ENCODE measurements around the gene GCNA.

DNA sequence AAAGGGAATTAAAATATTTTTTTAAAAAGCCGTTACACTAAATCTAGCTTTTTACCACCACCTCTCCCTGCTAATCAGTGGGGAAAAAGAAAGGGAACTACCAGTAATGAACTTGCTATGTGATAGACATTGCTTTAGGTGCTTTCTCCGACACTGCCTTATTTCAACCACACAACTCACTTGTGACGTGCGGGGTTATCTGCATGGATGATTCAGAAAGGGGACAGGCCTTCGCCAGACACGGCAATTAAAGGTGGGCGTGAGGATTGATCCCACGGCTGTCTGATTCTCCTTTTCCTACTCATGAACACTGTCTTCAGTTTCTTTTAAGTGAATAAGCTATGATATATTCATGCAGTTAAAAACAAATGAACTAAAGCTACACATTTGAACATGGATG lies 41.0 kb downstream of the GCNA start:
- no peak for TF ChIP-seq EZH2 (IDR thresholded peaks at IDR 0.05; ENCODE audit: low read length, missing control alignments)
- TF ChIP-seq, protein P1, sequence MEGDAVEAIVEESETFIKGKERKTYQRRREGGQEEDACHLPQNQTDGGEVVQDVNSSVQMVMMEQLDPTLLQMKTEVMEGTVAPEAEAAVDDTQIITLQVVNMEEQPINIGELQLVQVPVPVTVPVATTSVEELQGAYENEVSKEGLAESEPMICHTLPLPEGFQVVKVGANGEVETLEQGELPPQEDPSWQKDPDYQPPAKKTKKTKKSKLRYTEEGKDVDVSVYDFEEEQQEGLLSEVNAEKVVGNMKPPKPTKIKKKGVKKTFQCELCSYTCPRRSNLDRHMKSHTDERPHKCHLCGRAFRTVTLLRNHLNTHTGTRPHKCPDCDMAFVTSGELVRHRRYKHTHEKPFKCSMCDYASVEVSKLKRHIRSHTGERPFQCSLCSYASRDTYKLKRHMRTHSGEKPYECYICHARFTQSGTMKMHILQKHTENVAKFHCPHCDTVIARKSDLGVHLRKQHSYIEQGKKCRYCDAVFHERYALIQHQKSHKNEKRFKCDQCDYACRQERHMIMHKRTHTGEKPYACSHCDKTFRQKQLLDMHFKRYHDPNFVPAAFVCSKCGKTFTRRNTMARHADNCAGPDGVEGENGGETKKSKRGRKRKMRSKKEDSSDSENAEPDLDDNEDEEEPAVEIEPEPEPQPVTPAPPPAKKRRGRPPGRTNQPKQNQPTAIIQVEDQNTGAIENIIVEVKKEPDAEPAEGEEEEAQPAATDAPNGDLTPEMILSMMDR (conservative IDR thresholded peaks at IDR 0.05 in 1 of 2, IDR thresholded peaks at IDR 0.05 in 1 of 2; ENCODE audit: low read depth in 1 of 2, low read length in 2 of 2) = no peak
